HepG2 (cell line): ENCODE measurements around the gene NFKB1. TPM values are rescaled to one million over a fixed set of nuclear protein-coding genes. Genes with fewer than 3 reads are reported as not detected.

ENCODE experiments used
- CEBPB ChIP-seq: IDR thresholded peaks from 2 replicates; pipeline ENCODE4 v1.6.1; 2011; ENCODE audit warnings: low read depth, low read length, improper control_type of control experiment, borderline replicate concordance
- ELF3 ChIP-seq: IDR thresholded peaks from 2 replicates; pipeline ENCODE4 v1.6.1; 2016; ENCODE audit warnings: missing genetic modification reagents, missing compliant biosample characterization
- FOXP4 ChIP-seq: sonication (generic); formaldehyde crosslinking; IDR thresholded peaks from 2 replicates; pipeline ENCODE4 v1.4.0; 2020; ENCODE audit warnings: missing genetic modification reagents
- GABPA ChIP-seq, 2 experiments: IDR thresholded peaks; 2 replicates each; pipeline ENCODE4 v1.6.1; 2011 to 2016; ENCODE audit warnings: low read depth in 2 of 2, low read length in 1 of 2, missing biosample characterization in 1 of 2, missing genetic modification characterization in 1 of 2
- NFKBIZ ChIP-seq: IDR thresholded peaks from 2 replicates; pipeline ENCODE4 v1.6.1; 2018; ENCODE audit warnings: missing genetic modification reagents, missing compliant biosample characterization
- NRL ChIP-seq: sonication (generic); formaldehyde crosslinking; IDR thresholded peaks from 2 replicates; pipeline ENCODE4 v1.5.0; 2020; ENCODE audit warnings: missing genetic modification reagents, mild to moderate bottlenecking, moderate library complexity, borderline replicate concordance
- POGZ ChIP-seq: sonication (generic); formaldehyde crosslinking; IDR thresholded peaks from 2 replicates; pipeline ENCODE4 v1.4.0; 2020; ENCODE audit warnings: mild to moderate bottlenecking, missing genetic modification reagents
- RBM39 ChIP-seq: fragments of 200-400 bp; formaldehyde crosslinking; IDR thresholded peaks from one replicate; pipeline ENCODE4 v1.6.1; 2018; ENCODE audit warnings: antibody characterized with exemption, mild to moderate bottlenecking, low read depth, low read length; ENCODE audit not compliant: poor library complexity, severe bottlenecking
- SCMH1 ChIP-seq: sonication (generic); formaldehyde crosslinking; IDR thresholded peaks from 2 replicates; pipeline ENCODE4 v1.9.0; 2021; ENCODE audit warnings: missing genetic modification reagents, mild to moderate bottlenecking, borderline replicate concordance
- SOX5 ChIP-seq: IDR thresholded peaks from 2 replicates; pipeline ENCODE4 v1.6.1; 2016; ENCODE audit warnings: borderline replicate concordance
- TEAD3 ChIP-seq: optimal IDR thresholded peaks from 2 replicates; pipeline ENCODE3; 2016; ENCODE audit warnings: borderline replicate concordance
- ZBTB40 ChIP-seq, 2 experiments: fragments of 450-650 bp in 1 of 2; sonication (generic) in 1 of 2; formaldehyde crosslinking in 1 of 2; IDR thresholded peaks; 2 replicates each; pipeline versions ENCODE4 v1.6.1 to v1.8.0; 2016 to 2022; ENCODE audit warnings: antibody characterized with exemption in 1 of 2, mild to moderate bottlenecking in 1 of 2, missing genetic modification reagents in 1 of 2
- ZSCAN20 ChIP-seq: sonication (generic); formaldehyde crosslinking; IDR thresholded peaks from 2 replicates; pipeline ENCODE4 v1.4.0; 2020; ENCODE audit warnings: missing genetic modification reagents, mild to moderate bottlenecking, borderline replicate concordance
- ZXDC ChIP-seq: sonication (generic); formaldehyde crosslinking; IDR thresholded peaks from 2 replicates; pipeline ENCODE4 v1.5.0; 2020; ENCODE audit warnings: mild to moderate bottlenecking, missing genetic modification reagents
- polyA plus RNA-seq, 8 experiments: library from polyadenylated mRNA; depleted of rRNA in 3 of 8; stranded (reverse) in 7 of 8; unstranded in 1 of 8; fragments of >200 nt; fragmentation: Illumina TruSeq in 4 of 8; extraction: Trizol in 4 of 8; gene quantifications; 2 replicates each; pipeline versions ENCODE4 v1.2.1 to v1.2.3, GENCODE V29; 2011 to 2016; ENCODE audit warnings: low read depth in 4 of 8, missing spikeins in 1 of 8, mixed read lengths in 1 of 8; ENCODE audit not compliant: insufficient read depth in 1 of 8
- total RNA-seq, 5 experiments: library from RNA; depleted of rRNA; stranded (reverse); fragments of >200 nt; fragmentation: Illumina TruSeq; extraction: Trizol; gene quantifications; 2 replicates each; pipeline ENCODE4 v1.2.3, GENCODE V29; 2016; ENCODE audit warnings: low read depth in 1 of 5

NFKB1 gene
- total and polyA plus RNA-seq, 2 of the 13 experiments (the other 11 are each of a cell fraction or from before 2014, with no cell fraction given): 15.4 to 31.6 TPM

- TF ChIP-seq ZBTB40 (IDR thresholded peaks at IDR 0.05): no peak
- no peak for TF ChIP-seq ZBTB40 (CRISPR knock-in tag; IDR thresholded peaks at IDR 0.05)
- TF ChIP-seq GABPA (IDR thresholded peaks at IDR 0.05; ENCODE audit: low read depth, low read length): no peak
- TF ChIP-seq GABPA (CRISPR knock-in tag; IDR thresholded peaks at IDR 0.05; ENCODE audit: low read depth): no peak
- no peak for TF ChIP-seq NFKBIZ (CRISPR knock-in tag)
- no peak for TF ChIP-seq SOX5 (CRISPR knock-in tag)
- TF ChIP-seq CEBPB: peak; percentile 64; the same call in 1 of the 2 replicates
- TF ChIP-seq POGZ (CRISPR knock-in tag): peak; percentile 40; the same call in 1 of the 2 replicates
- peak; percentile 21; the same call in 1 of the 2 replicates for TF ChIP-seq FOXP4 (CRISPR knock-in tag)
- TF ChIP-seq ZXDC (CRISPR knock-in tag): no peak
- no peak for TF ChIP-seq NRL (CRISPR knock-in tag)
- no peak for TF ChIP-seq RBM39
- TF ChIP-seq ELF3 (CRISPR knock-in tag): 0 out of 2 replicates have a peak, but pooled peaks have one; percentile 38
- TF ChIP-seq SCMH1 (CRISPR knock-in tag): no peak
- TF ChIP-seq ZSCAN20 (CRISPR knock-in tag): no peak
- TF ChIP-seq TEAD3 (CRISPR knock-in tag): peak; percentile 64
Observed at GRCh38 chr4:102511830-102512605, 10.9 kb downstream of the NFKB1 start (continued).
